ENCODE data around the gene FBXO48.
"Not testable (repeated sequence)": the region's sequence is repeated elsewhere in the genome, so short reads cannot be mapped to it uniquely, and the experiment has no call there.

FBXO48 gene, protein sequence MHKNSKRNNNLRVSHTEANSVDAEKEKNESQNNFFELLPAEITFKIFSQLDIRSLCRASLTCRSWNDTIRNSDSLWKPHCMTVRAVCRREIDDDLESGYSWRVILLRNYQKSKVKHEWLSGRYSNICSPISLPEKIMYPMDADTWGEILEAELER

GRCh38 chr2:68467077-68467960, at the start of gene FBXO48, which contains the start of gene APLF:
TSS of gene FBXO48 (minus strand) at chr2:68467294. CDS start at chr2:68465145, 2,149 bp downstream.
TSS of gene APLF (plus strand) at chr2:68467585. CDS start at chr2:68467732, 147 bp downstream.
- peak; percentile 95 for DNase-seq (ENCODE audit: low read depth, low spot score)

DNA sequence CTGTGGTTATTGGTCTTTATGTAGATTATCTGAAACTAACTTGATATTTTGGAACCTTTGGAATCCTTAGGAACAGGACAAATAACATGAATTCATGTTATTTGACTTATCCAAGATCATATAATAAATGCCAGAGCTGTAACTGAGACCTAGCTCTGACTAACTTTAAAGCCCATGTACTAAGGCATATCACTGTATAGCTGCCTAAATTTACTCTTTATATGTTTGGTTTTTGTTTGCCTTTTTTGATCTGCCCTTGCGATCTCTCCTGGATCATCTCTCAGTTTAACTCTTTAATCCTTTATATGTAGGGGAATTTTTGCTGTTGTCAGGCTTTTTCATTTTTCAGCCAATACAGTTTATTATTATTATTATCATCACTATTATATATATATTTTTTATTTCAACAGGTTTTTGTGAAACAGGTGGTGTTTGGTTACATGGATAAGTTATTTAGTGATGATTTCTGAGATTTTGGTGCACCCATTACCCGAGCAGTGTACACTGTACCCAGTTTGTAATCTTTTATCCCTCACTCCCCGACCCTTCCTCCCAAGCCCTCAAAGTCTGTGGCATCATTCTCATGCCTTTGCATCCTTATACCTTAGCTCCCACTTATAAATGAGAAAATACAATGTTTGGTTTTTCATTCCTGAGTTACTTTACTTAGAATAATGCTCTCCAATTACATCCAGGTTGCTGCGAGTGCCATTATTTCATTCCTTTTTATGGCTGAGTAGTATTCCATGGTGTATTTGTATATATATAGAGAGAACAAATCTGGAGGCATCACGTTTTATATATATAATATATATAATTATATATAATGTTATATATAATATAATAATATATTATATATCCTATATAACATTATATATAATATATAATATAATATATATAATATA, 49.2 kb upstream of the FBXO48 start:
- DNase-seq (ENCODE audit: low read depth, low spot score), result no peak

GRCh38 chr2:68514316-68514929, 47.3 kb upstream of the FBXO48 start:
- no peak for DNase-seq (ENCODE audit: low read depth, low spot score)

DNA sequence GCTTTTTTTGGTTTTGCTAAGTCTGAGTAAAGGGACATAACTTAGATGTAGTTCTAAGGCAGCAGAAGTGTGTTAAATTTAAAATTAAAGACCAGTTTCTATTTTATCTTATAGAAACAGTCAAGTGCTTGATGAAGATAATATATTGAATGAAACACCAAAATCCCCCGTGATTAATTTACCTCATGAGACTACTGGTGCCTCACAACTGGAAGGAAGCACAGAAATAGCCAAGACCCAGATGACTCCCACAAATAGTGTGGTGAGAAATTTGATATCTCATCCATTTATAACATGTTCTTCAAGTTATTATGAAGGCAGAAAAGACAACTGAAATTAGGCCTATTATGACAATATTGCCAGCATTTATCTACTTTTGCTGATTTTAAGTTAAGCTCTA, 45.9 kb upstream of the FBXO48 start:
- DNase-seq (ENCODE audit: low read depth, low spot score), result no peak

DNA sequence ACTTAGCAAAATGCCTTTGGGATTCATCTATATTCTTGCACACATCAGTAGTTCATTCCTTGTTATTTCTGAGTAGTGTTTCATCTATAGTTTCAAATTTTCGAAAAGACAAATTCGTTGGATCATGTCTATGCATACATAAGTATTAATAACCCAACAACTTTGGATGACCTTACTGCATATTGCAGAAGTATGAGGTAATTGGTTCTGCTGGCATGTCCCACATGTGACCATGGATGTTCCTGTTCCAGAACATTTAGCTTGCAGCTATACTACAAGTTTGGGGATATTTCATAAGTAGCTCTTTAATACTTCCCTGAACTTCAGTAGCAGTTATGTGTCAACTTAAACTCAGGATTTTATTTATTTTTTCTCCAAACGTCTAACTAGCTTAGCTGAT, 45.2 kb upstream of the FBXO48 start:
- no peak for DNase-seq (ENCODE audit: low read depth, low spot score)

DNA sequence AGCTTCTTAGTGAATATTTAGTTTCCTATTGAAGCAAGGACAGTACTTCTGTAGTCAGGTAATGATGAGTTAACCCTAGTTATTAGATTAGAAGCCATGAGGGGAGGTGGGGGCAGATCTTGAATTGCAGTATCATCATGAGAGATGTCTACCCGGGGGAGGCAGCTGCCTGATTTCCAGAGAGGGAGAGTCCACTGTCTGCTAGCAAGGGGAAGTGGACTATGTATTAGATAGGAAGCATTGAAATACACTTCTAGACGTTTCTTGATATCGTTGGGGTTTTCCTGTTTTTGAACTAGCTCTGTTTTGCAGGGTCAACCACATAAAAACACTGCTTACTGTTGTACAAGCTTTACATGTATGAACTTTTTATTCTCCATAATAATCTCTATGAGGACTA, 39.1 kb upstream of the FBXO48 start:
- DNase-seq (ENCODE audit: low read depth, low spot score), result no peak

DNA sequence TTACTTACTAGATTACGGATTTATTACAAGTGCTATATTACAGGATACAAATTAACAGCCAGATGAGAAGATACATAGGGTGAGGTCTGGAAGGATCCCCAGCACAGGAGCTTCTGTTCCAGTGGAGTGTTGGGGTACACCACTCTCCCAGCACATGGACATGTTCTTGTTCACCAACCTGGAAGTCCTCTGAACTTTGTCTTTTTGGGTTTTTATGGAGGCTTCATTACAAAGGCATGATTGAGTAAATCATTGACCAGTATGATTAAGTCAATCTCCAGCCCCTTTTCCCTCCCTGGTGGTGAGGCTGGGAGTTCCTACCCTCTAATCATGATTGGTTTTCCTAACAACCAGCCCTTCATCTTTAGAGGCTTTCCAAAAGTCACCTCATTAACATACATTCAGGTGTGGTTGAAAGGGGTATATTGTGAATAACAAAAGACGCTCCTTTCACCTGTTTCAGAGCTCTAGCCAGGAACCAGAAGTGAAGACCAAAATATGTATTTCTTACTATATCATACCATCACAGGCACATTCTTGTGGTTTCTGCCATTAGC, 38.6 kb upstream of the FBXO48 start:
- no peak for DNase-seq (ENCODE audit: low read depth, low spot score)

DNA sequence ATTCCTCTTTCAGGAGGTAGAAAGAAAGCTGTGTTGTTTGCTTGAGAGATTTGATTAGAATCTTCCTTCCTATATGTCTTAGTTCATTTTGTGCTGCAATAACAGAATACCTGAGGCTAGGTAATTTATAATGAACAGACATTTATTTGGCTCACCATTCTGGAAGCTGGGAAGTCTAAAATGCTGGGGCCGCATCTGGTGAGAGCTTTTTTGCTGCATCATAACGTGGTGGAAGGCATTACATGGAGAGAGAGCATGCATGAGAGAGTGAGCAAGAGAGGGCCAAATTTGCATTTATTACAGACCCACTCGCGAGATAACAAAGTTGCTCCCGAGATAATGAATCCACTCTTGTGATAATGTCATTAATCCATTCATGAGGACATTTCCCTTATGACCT, 34.7 kb upstream of the FBXO48 start:
- DNase-seq (ENCODE audit: low read depth, low spot score), result no peak

GRCh38 chr2:68500649-68501048, 33.6 kb upstream of the FBXO48 start:
- no peak for DNase-seq (ENCODE audit: low read depth, low spot score)

- DNase-seq (ENCODE audit: low read depth, low spot score), result no peak
Measured at GRCh38 chr2:68499133-68499532, 32.0 kb upstream of the FBXO48 start.

- DNase-seq (ENCODE audit: low read depth, low spot score), result no peak
Measured at GRCh38 chr2:68491582-68491981, 24.5 kb upstream of the FBXO48 start.

DNA sequence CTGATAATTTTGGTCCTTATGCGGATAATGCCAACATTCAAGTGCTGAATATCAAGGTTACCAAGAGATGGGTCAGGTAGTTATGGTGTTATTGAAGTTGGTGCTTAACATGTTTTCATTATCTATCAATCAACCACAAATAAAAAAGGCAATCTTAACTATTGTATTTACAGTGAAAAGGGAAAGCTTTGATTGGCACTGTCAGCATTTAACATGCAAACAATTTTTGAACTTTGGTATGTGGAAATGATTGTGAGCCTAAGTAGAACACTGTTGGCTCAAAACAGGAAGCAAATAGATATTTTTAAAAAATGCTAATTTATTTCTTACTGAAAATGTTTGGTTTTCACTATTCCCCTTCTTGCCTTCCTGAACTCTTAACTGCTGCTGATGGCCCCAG, 22.2 kb upstream of the FBXO48 start:
- DNase-seq (ENCODE audit: low read depth, low spot score), result no peak

- not testable (repeated sequence) for DNase-seq (ENCODE audit: low read depth, low spot score)
Measured at GRCh38 chr2:68488605-68489004, 21.5 kb upstream of the FBXO48 start.

DNA sequence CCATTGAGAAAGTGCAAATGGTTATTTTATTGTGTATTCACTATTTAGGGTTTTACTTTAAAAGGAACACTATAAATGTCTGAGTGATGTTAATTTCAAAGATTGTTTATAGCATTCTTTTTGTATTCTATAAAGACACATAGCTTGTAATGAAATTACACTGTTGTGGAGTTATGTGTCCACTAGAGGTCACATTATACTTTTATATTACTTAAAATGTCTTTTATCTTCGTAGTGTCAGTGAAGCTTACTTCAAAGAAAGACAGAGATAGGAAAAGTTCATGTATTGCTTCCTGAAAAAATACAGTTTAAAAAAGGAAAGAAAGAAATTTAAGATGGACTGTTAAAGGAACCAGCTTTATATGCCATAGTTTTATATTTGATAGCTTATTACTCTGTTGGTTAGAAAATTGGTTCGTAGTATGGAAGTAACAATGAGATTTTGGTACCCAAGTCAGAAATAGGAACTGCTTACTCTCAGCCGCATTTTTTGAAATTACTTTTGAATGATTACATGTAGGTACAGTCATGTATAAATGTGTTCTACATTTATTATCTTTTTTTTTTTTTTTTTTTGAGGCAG, 20.8 kb upstream of the FBXO48 start:
- no peak for DNase-seq (ENCODE audit: low read depth, low spot score)

GRCh38 chr2:68483011-68483410, 15.9 kb upstream of the FBXO48 start:
- DNase-seq (ENCODE audit: low read depth, low spot score), result no peak

DNA sequence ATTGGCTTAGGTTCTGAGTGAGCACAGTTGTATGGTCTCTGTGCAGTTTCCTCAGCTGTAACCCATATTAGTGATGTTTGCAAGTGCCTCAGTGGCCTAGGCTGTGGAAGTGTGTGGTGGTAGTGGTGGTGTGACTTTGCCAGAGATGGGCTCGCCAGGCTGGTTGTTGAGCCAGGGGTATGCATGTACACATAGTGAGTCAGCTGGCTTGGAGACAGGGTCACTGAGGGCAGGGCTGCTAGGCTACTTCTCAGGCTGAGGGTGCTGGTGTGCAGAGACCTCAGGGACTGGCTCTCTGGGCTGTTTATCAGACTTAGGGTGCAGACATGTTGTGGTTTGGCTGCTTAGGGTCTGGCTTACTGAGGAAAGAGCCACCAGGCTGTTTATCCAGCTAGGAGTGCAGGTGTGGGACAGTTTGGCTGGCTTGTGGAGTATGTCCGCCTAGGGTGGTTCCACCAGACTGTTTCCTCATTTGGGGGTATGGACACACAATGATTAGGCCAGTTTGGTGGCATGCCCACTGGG, 15.3 kb upstream of the FBXO48 start:
- no peak for DNase-seq (ENCODE audit: low read depth, low spot score)

GRCh38 chr2:68478688-68479087, 11.6 kb upstream of the FBXO48 start:
- no peak for DNase-seq (ENCODE audit: low read depth, low spot score)

DNA sequence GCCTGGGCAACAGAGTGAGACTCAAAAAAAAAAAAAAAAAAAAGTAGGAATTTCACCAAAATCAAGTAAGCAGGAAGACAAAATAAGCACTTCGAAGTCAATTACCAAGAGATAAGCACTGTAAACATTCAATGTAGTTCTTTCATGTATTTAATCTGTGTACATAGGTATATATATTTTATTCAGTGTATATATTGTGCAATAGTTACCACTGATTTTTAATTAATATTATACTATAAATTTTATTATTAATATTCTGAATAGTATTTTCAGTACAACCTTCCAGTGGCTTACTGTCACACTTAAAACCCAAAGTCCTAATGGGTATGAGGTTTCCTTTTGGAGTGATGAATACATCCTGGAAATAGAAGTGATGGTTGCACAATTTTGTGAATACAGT, 9.4 kb upstream of the FBXO48 start:
- DNase-seq (ENCODE audit: low read depth, low spot score), result no peak

GRCh38 chr2:68475576-68475975, 8.5 kb upstream of the FBXO48 start:
- DNase-seq (ENCODE audit: low read depth, low spot score), result no peak

- no peak for DNase-seq (ENCODE audit: low read depth, low spot score)
Measured at GRCh38 chr2:68475110-68475509, 8.0 kb upstream of the FBXO48 start.

All from iPS DF 19.7 (cell line).